Hematopoietic multipotent progenitor cell treated with erythropoietin and hydrocortisone succinate and interleukin-3 and kit ligand, for 17 days (in vitro differentiated cells): Measurements from ENCODE around the gene PLEKHG4.

Experiments used
- DNase-seq: peaks from one replicate; pipeline ENCODE4 v3.0.0-alpha.2; 2015; ENCODE audit warnings: low spot score

Gene PLEKHG4

DNA sequence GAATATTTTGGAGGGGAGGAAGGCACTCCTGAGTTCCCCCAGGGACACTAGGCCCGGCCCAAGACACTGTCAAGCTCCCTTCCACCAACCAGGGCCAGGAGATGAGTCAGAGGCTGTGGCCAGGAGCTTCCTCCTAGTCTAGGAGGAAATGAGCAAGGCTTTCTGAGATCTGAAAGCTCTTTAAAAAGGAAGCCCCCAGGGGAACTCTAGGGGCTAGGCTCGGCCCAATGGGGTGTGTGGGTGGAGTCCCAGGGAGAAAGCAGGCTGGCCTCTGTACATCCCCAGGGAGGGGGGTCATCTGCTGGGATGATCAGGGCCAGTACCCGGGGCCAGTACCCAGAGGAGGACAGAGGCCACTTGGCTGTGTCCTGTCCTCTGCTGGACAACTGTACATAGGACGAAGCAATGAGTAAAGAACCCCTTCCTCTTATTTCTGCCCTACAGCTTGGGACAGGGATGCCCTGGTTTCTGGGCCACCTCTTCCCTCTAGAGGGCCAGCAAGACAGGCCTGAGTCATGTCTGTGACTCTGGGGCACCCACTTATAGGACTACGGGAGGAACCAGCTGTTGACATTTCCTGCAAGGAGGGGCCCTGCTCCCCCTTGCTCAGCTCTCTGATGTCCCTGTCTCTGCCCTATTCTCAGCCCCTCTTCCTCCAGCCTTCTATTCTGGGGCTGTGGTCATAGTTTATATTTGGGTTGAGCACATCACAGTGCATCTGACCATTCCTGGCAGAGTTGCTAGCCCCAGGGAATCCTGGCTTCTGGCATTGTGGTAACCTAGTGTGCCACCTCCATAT is 34.7 kb upstream of the PLEKHG4 start:
- no peak for DNase-seq

- DNase-seq = no peak
Observed at GRCh38 chr16:67245186-67245585, 34.1 kb upstream of the PLEKHG4 start.

- no peak for DNase-seq
Observed at GRCh38 chr16:67245674-67246080, 33.7 kb upstream of the PLEKHG4 start.

GRCh38 chr16:67246081-67246755 is 33.1 kb upstream of the PLEKHG4 start:
- no peak for DNase-seq

- DNase-seq = peak; percentile 65
Observed at GRCh38 chr16:67246756-67247191, 32.6 kb upstream of the PLEKHG4 start.

- peak; percentile 93 for DNase-seq
Observed at GRCh38 chr16:67247192-67248072, 31.9 kb upstream of the PLEKHG4 start, which contains the start of gene FHOD1. TSS of gene FHOD1 (minus strand) at chr16:67247481. CDS start at chr16:67247410, 71 bp downstream.

DNA sequence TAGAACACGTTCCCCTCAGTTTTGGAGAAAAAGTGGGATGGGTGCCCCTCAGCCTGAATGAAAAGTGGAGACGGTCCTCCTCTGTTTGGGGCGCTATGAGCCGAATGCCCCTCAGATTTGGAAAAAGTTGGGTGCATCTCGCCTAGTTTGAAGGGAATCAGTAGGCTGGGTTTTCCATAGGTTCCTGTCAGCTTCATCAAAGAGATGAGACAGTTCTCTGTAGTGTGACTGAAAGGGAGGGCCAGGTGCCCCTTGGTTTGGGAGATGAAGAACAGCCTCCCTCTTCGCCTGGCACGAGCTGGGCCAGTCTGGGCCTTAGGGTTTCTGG is 31.3 kb upstream of the PLEKHG4 start:
- DNase-seq = no peak

DNA sequence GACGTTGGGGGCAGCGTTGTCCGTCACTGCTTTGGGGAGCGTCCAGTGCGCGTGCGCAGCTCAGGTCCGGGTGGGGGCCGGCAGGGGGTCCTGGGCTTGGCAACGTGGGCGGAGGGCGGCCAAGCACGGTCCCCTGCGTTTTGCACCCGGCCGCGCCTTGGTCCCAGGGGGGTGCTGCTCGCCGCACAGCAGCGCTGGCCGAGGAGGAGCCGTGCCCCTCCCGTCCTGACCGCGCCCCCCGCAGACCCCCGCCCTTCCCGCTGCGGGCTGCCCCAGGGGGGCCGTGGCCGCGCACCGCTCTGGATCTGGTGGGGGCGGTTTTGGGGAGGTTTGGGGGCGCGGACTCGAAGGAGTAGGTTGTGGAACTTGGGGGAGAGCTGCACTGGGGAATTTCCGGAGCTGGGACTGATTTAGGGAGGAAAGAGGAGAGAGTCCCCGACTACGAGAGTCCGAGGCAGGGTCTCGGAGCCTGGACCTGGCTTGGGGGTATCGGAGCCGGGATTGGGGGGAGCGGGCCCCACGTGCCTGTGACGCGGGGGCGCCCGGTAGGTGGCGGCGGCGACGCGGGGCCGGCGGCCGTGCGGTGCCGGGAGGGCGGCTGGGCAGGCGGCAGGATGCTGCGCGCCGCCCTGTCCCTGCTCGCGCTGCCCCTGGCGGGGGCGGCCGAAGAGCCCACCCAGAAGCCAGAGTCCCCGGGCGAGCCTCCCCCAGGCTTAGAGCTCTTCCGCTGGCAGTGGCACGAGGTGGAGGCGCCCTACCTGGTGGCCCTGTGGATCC is 30.7 kb upstream of the PLEKHG4 start, which contains the start of gene SLC9A5:
Gene SLC9A5 (plus strand): TSS at position 579 of the 777 bp plus-strand sequence. CDS start 36 bp downstream, at position 615.
- DNase-seq = no peak

- no peak for DNase-seq
Observed at GRCh38 chr16:67249178-67250044, 29.9 kb upstream of the PLEKHG4 start.

- DNase-seq = no peak
Observed at GRCh38 chr16:67250045-67250327, 29.3 kb upstream of the PLEKHG4 start.

GRCh38 chr16:67252609-67253497 is 26.5 kb upstream of the PLEKHG4 start:
- DNase-seq = no peak

GRCh38 chr16:67254801-67255552 is 24.4 kb upstream of the PLEKHG4 start:
- DNase-seq = peak; percentile 60

DNA sequence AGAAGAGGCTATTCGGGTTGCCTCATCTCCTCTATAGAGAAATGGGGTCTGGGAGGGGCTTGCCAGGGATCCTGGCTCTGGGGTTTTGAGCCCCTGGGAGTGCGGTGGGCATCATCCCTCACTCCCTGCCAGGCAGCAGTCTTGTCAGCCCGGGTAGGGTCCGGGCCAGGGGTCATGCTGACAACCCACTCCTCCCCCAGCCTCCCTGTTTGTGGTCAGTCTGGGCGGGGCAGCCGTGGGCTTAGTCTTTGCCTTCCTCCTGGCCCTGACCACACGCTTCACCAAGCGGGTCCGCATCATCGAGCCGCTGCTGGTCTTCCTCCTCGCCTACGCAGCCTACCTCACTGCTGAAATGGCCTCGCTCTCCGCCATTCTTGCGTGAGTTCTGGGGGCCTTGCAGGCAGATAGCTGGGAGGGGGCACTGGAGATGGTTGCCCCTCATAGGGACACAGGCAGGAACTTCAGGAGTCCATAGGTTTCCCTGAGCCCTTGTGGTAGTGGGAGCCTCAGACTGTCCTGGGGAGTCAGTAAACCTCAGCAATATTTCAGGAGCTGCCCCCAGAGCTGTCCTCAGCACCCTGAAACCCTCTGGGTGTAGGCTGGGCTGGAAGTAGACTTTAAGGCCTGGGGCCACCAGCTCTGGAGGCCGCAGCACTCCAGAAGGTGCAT is 23.6 kb upstream of the PLEKHG4 start:
- no peak for DNase-seq

DNA sequence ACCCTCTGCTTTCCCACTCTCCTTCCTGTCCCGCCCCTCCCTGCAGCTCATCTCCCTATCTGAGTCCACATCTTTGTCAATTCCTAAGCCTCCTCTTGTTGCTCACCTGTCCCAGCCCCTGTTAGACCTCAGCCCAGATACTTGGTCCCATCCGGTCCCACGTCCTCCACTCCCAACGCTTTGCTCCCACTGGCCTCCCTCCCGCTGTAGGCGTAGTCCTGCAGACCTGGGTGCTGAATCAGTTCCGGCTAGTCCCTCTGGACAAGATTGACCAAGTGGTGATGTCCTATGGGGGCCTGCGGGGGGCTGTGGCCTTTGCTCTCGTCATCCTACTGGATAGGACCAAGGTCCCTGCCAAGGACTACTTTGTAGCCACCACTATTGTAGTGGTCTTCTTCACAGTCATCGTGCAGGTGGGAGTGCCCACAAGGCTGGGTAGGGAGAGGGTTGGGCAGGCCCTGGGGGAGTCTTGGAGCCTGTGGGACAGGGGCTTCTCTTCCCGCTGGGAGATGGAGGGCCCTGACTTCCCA is 22.6 kb upstream of the PLEKHG4 start:
- no peak for DNase-seq

DNA sequence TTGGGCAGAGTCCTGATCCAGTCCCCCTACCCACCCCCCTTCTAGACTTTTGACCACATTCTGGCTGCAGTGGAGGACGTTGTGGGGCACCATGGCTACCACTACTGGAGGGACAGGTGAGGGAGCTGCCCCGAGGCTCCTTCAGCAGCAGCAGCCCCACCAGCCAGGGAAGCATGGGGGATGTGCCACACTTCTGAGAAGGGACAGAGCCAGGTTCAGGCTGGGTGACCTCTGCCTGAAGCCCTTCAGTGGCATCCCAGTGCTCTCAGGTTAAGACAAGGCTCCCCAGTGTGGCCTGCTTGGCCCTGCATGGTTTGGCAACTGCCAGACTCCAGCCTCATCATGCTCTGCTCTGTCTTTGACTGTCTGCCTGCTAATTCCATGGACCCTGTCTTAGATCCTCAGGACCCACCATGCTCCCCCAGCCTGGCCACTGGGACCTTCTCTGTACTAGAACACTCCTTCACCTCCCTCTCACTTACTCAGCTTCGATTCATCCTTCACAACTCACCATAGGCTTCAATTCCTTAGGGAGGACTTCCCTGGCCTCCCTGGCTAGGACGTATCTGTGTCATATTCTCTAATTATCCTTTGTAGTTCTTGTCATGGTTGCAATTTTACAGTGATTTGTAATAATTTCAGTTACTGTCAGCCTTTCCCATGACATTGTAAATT is 21.7 kb upstream of the PLEKHG4 start:
- DNase-seq = no peak

- no peak for DNase-seq
Observed at GRCh38 chr16:67258161-67258835, 21.0 kb upstream of the PLEKHG4 start.

GRCh38 chr16:67259705-67260104 is 19.6 kb upstream of the PLEKHG4 start:
- no peak for DNase-seq
